BLaER1 treated with 17β-estradiol and CSF1 and Interleukin-3, amounts not matched to agents 10 nM and 100 nM (cell line): Measurements from ENCODE around the gene CRELD2.

Experiments
- H3K27ac ChIP-seq, 11 experiments: shearing (Covaris generic); formaldehyde crosslinking; 2 replicates each; pipeline ENCODE4 v1.8.1; 2022
- H3K27me3 ChIP-seq, 11 experiments: shearing (Covaris generic); formaldehyde crosslinking; 2 replicates each; pipeline ENCODE4 v1.8.1; 2022
- H3K36me3 ChIP-seq, 11 experiments: shearing (Covaris generic); formaldehyde crosslinking; 2 replicates each; pipeline ENCODE4 v1.8.1; 2022
- H3K4me1 ChIP-seq, 10 experiments: shearing (Covaris generic); formaldehyde crosslinking; 2 replicates each; pipeline ENCODE4 v1.8.1; 2022
- H3K4me2 ChIP-seq, 11 experiments: shearing (Covaris generic); formaldehyde crosslinking; 2 replicates each; pipeline ENCODE4 v1.8.1; 2022
- H3K4me3 ChIP-seq, 10 experiments: shearing (Covaris generic); formaldehyde crosslinking; 2 replicates each; pipeline ENCODE4 v1.8.1; 2022
- H3K9ac ChIP-seq, 11 experiments: shearing (Covaris generic); formaldehyde crosslinking; 2 replicates each; pipeline ENCODE4 v1.8.1; 2022
- H3K9me3 ChIP-seq, 11 experiments: shearing (Covaris generic); formaldehyde crosslinking; replicated peaks in 1 of 11; 2 replicates each; pipeline ENCODE4 v1.8.1; 2022
- H4K20me1 ChIP-seq, 11 experiments: shearing (Covaris generic); formaldehyde crosslinking; 2 replicates each; pipeline ENCODE4 v1.8.1; 2022
- Cebpa-rat ChIP-seq, 11 experiments: shearing (Covaris generic); IDR thresholded peaks; 2 replicates each; pipeline ENCODE4 v1.8.1; 2022

Gene CRELD2

DNA sequence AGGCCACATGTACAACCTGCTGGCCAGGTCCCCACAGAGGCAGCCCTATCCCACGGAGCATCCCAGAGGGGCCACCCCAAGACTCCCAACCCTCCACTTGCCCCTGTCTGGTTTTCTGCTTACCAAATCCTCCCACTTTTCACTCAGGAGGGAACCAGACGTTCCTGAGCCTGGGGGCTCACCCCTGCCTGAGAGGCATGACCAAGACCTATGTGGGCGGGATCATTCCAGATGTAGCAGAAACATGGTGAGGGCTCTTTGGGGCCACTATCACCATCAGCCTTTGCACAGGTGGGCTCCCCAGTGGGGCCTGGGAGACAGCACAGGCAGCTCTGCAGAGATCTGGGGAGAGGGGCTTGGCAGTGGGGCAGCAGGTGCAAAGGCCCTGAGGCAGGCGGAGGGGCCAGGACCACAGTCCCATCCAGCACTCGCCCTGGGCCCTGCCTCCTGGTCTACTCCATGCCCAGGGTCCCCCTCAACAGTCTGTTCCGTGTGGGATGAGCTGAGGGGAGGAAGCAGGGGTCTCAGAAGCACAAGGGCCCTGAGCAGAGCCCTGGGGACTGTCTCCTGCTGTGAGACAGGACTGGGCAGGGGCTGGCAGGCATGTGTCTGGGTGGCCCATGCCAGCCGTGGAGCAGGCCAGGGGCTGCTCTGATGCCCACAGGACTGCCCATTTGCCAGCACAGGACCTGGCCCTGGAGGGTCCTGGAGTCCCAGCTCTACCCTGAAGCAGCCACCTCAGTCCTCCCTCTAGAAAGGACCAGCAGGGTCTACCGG is 51.5 kb downstream of the CRELD2 start:
- Histone ChIP-seq H3K4me3 (no peak overlapping the region), H3K4me2 (peak overlapping the region; percentile 95 to 100 (median 98)), H3K27ac (peak overlapping the region in 2 of 11 experiments; percentile 31 to 35; a peak in 4 of 22 replicates), H3K27me3 (peaks cover 7 to 26% (median 18%) of the 10 kb centered on the region in 11 experiments; a peak in 21 of 22 replicates), H4K20me1 (peaks cover 9 to 58% (median 24%) of the 10 kb centered on the region in 11 experiments; a peak in 21 of 22 replicates), H3K4me1 (peaks cover 53 to 72% (median 57%) of the 10 kb centered on the region in 10 experiments), H3K9ac (no peak overlapping the region), H3K9me3 (no peaks in the 10 kb centered on the region), H3K36me3 (peaks cover 0 to 8% (median 0%) of the 10 kb centered on the region in 11 experiments; a peak in 9 of 22 replicates)
- no peak for TF ChIP-seq Cebpa-rat (IDR thresholded peaks at IDR 0.05)

GRCh38 chr22:49970528-49971231 is 52.2 kb downstream of the CRELD2 start:
- Histone ChIP-seq H3K4me3 (peak overlapping the region; percentile 48 to 71 (median 58)), H3K4me2 (peak overlapping the region; percentile 95 to 100 (median 98)), H3K9me3 (no peaks in the 10 kb centered on the region), H3K9ac (peak overlapping the region; percentile 56 to 84 (median 79)), H4K20me1 (peaks cover 2 to 51% (median 17%) of the 10 kb centered on the region in 11 experiments; a peak in 18 of 22 replicates), H3K36me3 (0 out of 22 replicates have a peak, but pooled peaks cover 0 to under 1% (median 0%) of the 10 kb centered on the region in 11 experiments), H3K27me3 (peaks cover 7 to 26% (median 18%) of the 10 kb centered on the region in 11 experiments; a peak in 21 of 22 replicates), H3K4me1 (peaks cover 51 to 70% (median 55%) of the 10 kb centered on the region in 10 experiments), H3K27ac (peak overlapping the region; percentile 63 to 86 (median 80))
- no peak for TF ChIP-seq Cebpa-rat (IDR thresholded peaks at IDR 0.05)

DNA sequence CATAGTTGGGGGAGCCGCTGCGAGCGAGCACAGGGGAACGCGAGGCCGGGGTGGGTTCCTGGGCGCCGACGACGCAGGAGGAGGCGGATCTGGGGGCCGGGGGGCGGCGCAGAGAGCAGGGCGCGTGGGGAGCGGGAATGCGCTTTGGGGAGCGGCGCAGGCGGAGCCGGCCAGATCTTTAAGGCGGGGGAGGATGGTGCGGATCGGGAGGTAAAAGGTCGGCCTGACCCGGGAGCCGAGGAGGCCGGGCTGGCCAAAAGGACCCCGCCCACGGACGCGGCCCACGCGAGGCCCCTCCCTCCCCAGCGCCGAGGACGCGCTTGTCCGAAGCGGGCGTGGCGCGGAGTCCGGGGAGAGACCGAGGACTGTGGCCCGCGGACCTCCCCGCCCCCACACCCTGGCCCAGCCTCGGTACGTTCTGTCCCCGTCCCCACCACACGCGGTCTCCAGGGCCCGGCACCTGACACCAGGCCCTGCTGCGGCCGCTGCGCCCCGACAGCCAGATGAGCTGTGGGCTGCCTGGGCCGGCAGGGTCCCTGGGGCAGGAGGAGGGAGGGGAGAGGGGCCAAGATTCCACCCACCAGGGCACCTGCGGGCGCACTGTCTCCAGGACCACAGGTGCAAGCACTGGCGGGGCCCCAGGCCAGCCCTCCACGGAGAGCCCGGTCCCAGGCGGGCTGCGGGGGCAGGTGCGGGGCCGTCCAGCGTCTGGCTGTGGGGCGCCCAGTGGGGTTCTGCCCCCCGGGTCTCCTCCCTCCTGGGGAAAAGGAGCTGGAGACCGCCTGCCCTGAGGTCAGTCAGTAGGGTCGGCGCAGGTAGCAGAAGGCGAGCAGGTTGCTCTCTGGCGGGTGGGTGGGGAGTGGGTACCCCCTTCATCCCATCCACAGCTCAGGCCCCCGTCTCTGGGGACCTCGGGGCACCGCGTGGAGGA is 53.1 kb downstream of the CRELD2 start:
- no peak for TF ChIP-seq Cebpa-rat (IDR thresholded peaks at IDR 0.05)
- H3K9me3 ChIP-seq = no peaks in the 10 kb centered on the region
- H3K27ac ChIP-seq = peak overlapping the region; percentile 63 to 86 (median 80)
- peaks cover 0 to 43% (median 9%) of the 10 kb centered on the region in 11 experiments; a peak in 13 of 22 replicates for H4K20me1 ChIP-seq
- peak overlapping the region; percentile 56 to 84 (median 79) for H3K9ac ChIP-seq
- H3K27me3 ChIP-seq = peaks cover 7 to 26% (median 18%) of the 10 kb centered on the region in 11 experiments; a peak in 21 of 22 replicates
- H3K4me3 ChIP-seq = peak overlapping the region; percentile 48 to 71 (median 58)
- H3K4me1 ChIP-seq = peaks cover 51 to 70% (median 55%) of the 10 kb centered on the region in 10 experiments
- no peaks in the 10 kb centered on the region for H3K36me3 ChIP-seq
- H3K4me2 ChIP-seq = peak overlapping the region; percentile 95 to 100 (median 98)

GRCh38 chr22:49972163-49973017 is 54.0 kb downstream of the CRELD2 start:
- H3K27ac ChIP-seq = peak overlapping the region in 3 of 11 experiments; percentile 76 to 83 (median 80); a peak in 4 of 22 replicates
- peak overlapping the region in 5 of 11 experiments; percentile 79 to 84 (median 80); a peak in 8 of 22 replicates for H3K9ac ChIP-seq
- no peaks in the 10 kb centered on the region for H3K9me3 ChIP-seq
- H3K4me2 ChIP-seq = peak overlapping the region; percentile 95 to 100 (median 98)
- H4K20me1 ChIP-seq = peaks cover 0 to 34% (median 0%) of the 10 kb centered on the region in 11 experiments; a peak in 10 of 22 replicates
- H3K4me1 ChIP-seq = peaks cover 45 to 66% (median 51%) of the 10 kb centered on the region in 10 experiments
- H3K4me3 ChIP-seq = peak overlapping the region in 3 of 10 experiments; percentile 52 to 62 (median 55); a peak in 7 of 20 replicates
- no peaks in the 10 kb centered on the region for H3K36me3 ChIP-seq
- H3K27me3 ChIP-seq = peaks cover 7 to 26% (median 18%) of the 10 kb centered on the region in 11 experiments; a peak in 21 of 22 replicates
- TF ChIP-seq Cebpa-rat (IDR thresholded peaks at IDR 0.05) = no peak

DNA sequence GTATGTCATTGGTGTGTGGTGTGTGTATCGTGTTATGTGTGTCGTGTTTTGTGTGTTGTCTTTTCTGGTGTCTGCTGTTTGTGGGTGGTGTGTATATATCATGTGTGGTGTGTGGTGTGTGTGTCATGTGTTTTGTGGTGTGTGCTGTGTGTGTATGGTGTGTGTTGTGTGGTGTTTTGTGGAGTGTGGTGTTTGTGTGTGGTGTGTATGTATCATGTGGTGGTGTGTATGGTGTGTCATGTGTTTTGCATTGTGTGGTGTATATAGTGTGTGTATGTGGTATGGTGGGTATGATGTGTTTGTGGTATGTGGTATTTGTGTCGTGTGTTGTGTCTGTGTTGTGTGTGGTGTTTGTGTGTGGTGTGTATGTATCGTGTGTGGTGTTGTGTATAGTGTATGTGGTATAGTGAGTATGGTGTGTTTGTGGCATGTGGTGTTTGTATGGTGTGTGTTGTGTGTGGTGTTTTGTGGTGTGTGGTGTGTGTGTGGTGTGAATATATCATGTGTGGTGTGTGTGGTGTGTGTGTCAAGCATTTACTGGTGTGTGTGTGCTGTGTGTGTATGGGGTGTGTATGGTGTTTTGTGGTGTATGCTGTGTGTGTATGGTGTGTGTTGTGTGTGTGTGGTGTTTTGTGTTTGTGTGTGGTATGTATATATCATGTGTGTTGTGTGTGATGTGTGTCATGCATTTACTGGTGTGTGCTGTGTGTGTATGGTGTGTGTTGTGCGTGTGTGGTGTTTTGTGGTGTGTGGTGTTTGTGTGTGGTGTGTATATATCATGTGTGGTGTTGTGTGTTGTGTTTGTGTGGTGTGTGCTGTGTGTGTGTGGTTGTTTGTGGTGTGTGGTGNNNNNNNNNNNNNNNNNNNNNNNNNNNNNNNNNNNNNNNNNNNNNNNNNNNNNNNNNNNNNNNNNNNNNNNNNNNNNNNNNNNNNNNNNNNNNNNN is 54.9 kb downstream of the CRELD2 start:
- Histone ChIP-seq H3K27me3 (peaks cover 7 to 26% (median 18%) of the 10 kb centered on the region in 11 experiments; a peak in 21 of 22 replicates), H3K9ac (no peak overlapping the region), H3K4me1 (peaks cover 37 to 57% (median 42%) of the 10 kb centered on the region in 10 experiments), H3K4me2 (0 out of 22 replicates have a peak overlapping the region, but pooled peaks of 1 of the 11 experiments have one; percentile 32), H3K4me3 (no peak overlapping the region), H3K27ac (no peak overlapping the region), H4K20me1 (peaks cover 0 to 25% (median 0%) of the 10 kb centered on the region in 11 experiments; a peak in 9 of 22 replicates), H3K9me3 (no peaks in the 10 kb centered on the region; a peak in 1 of 22 replicates), H3K36me3 (no peaks in the 10 kb centered on the region)
- no peak for TF ChIP-seq Cebpa-rat (IDR thresholded peaks at IDR 0.05)

DNA sequence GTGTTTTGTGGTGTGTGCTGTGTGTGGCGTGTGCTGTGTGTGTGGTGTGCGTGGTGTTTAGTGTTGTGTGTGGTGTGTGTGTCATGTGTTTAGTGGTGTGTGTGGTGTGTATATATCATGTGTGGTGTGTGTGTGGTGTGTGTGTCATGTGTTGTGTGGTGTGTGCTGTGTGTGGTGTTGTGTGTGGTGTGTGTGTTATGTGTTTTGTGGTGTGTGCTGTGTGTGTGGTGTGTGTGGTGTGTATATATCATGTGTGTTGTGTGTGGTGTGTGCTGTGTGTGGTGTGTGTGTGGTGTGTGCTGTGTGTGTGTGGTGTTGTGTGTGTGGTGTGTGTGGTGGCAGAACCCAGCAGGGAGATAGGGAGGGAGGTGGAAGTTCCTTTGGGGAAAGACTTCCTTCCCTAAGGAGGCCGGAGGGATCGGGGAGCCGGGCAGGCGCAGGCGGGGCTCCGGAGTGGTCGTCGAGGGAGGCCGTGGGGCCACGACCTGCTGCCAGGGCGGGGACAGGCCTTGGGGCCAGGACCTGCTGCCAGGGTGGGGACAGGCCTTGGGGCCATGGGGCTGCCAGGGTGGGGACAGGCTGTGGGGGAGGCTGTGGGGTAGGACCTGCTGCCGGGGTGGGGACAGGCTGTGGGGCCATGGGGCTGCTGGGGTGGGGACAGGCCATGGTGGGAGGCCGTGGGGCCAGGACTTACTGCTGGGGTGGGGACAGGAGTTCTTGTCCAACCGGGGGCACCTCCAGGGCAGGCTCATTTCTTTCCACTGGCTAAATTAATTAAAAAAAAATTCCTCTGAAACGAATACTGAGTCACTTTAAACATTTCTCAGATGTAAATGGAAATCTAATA is 57.3 kb downstream of the CRELD2 start:
- H3K27me3 ChIP-seq = peaks cover 7 to 19% (median 17%) of the 10 kb centered on the region in 11 experiments; a peak in 21 of 22 replicates
- H3K27ac ChIP-seq = peak overlapping the region in 4 of 11 experiments; percentile 38 to 55 (median 47); a peak in 6 of 22 replicates
- TF ChIP-seq Cebpa-rat (IDR thresholded peaks at IDR 0.05) = no peak
- H3K36me3 ChIP-seq = no peaks in the 10 kb centered on the region
- H3K9me3 ChIP-seq = peaks cover 12 to 17% (median 15%) of the 10 kb centered on the region in 11 experiments
- H3K9ac ChIP-seq = peak overlapping the region in 1 of 11 experiments; percentile 22; a peak in 4 of 22 replicates
- no peak overlapping the region for H3K4me3 ChIP-seq
- H4K20me1 ChIP-seq = peaks cover 0 to 4% (median 0%) of the 10 kb centered on the region in 11 experiments; a peak in 2 of 22 replicates
- peaks cover 23 to 33% (median 31%) of the 10 kb centered on the region in 10 experiments for H3K4me1 ChIP-seq
- H3K4me2 ChIP-seq = peak overlapping the region; percentile 51 to 74 (median 63)
